ENCODE results near the gene ACP2.

- TF ChIP-seq ARNT (IDR thresholded peaks at IDR 0.05) (no peak), NFRKB (IDR thresholded peaks at IDR 0.05) (no peak), L3MBTL2 (conservative IDR thresholded peaks at IDR 0.05) (no peak), HDGF (IDR thresholded peaks at IDR 0.05; ENCODE audit: borderline replicate concordance) (no peak), FOXM1 (IDR thresholded peaks at IDR 0.05; ENCODE audit: borderline replicate concordance) (no peak), SP1 (IDR thresholded peaks at IDR 0.05) (no peak), TARDBP (IDR thresholded peaks at IDR 0.05) (no peak), ELF4 (IDR thresholded peaks at IDR 0.05) (no peak), FOXA1 (IDR thresholded peaks at IDR 0.05) (no peak), SUZ12 (IDR thresholded peaks at IDR 0.05) (no peak), PKNOX1 (IDR thresholded peaks at IDR 0.05) (no peak)
Observed at GRCh38 chr11:47244448-47245350, 3.9 kb downstream of the ACP2 start.
